ENCODE results near the gene VTI1A.
A peak's percentile ranks its signal among the peaks of the same experiment; 100 is the strongest.

VTI1A gene

DNA sequence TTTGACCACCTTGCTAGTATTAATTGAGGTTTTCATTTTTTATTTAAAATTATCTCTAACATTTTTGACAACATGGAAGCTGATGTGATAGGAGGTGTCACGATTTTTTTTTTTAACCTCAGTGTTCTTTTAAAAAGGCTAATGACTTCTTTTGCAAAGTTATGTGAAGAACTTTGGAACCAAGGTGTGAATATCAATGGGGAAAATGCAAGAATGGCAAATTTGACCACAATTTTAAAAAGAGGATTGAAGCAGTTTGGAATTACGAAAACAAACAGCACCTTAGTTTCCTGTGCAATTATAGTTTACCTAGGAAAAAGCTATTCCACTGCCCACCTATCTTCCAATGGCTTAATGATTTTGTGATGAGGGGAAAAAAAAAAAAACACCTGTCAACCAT lies 232.4 kb downstream of the VTI1A start:
- DNase-seq (ENCODE audit: low spot score) = no peak

DNA sequence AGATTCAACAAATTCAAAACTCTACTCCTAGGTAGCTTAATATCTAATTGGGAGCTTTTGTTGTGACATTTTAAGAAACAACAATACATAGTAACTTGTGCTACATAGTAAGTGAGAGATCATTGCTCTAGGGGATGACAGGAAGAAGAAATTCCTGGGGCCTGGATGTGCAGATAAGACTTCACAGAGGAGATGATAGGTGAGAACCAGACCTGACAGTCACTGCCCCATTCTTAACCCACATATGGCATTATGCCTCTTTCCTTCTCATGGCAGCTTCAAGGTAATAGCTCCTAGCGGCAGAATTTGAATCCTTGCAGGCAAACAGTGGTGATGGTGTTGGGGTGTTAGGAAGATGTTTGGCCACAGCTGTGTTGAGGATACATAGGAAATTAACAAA lies 233.6 kb downstream of the VTI1A start:
- DNase-seq (ENCODE audit: low spot score) = no peak

DNA sequence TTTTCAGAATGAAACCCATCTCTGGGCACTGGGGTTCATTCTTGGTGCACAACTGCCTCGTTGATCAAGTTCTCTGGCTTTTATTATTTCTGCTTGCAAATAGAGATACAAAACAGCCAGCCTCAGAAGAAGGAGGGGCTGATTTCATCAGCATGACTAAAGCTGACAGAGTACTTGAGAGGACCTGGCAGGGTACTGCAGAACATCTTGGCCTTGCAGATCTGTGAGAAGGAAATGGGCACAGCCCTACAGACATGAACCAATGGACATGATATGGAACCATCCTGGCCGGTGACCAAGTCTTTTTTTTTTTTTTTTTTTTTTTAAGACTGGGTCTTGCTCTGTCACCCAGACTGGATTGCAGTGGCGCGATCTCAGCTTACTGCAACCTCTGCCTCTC lies 240.6 kb downstream of the VTI1A start:
- peak; percentile 17 for DNase-seq (ENCODE audit: low spot score)

DNA sequence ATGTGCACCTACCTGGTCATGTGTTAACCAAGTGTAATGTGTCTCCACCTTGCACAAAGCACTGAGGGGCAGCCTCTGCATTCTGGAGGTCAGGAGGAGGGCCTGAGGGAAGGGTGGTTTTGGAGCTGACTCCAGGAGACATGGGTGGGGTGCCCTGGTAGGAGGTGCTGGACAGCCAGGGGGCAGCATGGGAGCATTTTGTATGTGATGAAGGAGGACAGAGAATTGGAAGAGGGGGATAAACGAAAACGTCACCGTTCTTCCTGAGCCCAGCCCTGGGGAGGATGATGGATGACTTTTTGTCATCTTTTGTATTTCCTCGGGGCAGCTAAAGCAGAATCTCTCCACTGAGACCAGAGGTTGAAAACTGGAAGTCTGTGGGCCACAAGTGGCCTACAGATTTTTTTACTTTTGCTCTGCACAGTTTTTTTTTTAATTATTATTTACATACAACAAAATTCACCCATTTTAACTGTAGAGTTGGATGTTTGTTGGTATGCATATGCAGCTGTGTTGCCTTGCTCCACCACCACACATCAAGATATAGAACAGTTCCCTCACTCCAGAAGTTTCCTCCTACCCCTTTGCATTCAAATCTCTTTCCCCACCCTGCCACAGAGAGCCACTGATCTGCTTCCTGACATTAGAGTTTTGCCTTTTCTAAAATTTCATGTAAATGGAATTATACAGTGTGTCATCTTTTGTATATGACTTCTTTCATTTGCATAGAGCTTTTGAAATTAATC lies 242.5 kb downstream of the VTI1A start:
- no peak for DNase-seq (ENCODE audit: low spot score)

DNA sequence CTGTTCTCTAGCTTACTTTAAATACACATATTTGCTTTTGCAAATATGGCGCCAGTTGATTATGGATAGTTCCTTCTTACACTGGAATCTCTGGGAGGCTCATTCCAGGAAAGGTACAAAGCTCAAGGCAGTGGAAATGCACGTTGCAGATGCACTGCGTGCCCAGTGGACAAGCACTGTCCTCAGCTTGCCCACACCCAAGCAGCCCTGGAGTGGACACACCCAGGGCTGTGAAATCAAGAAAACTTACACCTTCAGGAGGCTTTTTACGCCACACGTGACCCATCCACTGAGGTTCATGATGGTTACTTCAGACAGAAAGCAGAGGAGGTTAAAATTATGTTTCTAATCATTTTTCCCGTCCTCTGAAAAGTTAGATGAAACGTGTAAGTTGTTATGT lies 248.5 kb downstream of the VTI1A start:
- no peak for DNase-seq (ENCODE audit: low spot score)

DNA sequence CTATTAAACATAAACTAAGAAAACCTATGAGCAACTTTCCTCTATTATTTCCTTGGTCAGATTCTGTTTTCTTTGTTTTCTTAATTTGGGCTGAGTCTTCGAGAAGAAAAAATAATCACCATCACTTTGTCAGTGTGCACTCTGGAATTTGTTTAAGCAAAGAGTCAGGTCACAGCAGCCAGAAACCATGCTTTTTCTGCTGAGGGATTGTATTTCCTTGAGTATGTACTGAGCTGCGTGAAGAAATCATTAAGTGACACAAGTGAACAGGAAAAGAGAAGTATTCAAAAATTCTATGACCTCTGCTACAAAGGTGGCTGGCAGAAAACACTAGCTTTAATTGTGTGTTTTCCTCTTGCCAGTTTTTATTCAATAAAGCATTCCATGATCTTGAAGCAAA lies 249.6 kb downstream of the VTI1A start:
- DNase-seq (ENCODE audit: low spot score) = no peak

DNA sequence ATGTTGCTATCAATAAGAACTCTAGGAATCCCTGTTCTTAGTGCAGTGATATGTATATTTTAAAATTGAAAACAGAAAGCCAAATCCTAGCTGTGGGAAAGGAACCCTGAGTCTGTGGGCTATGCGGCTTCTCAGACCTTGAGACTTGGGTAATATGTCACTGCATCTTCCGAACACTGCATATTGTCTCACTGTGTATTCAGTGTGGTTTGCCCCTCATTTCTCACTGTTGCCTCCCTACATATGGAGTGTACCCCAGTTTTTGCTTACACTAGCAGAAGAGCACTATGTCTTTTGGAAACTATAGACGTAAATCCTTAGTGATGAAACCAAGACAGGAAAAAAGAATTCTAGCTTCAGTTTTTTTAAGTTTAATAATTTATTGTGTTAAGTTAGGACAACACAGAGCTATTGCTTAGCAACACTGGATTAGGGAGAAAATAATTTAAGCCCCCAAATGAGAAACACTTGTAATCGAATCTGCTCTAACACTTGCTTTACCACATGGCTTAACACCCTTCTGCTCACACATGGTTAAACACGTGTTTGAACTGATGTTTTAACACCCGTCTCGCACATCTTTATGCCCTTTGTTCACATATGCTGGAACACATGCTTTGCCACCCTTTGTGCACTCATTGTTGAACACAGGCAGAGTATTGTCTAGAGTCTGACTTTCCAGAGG lies 251.3 kb downstream of the VTI1A start:
- DNase-seq (ENCODE audit: low spot score) = no peak

DNA sequence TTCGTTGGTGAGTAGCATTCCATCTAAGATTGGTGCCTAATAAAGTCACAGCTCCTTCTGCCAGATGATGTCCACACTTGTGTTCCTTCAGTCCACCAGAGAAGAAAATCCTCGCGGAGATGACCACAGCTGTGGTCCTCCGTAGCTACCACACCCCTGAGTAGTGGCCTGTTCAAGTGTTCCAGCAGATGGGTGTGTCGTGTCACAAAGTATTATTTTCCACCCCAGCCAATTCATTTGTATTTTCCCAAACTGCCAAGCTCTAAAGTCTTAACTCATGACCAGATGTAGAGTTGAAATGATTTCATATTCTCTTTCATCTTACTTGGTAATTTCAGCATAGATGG lies 251.8 kb downstream of the VTI1A start:
- DNase-seq (ENCODE audit: low spot score) = no peak

DNA sequence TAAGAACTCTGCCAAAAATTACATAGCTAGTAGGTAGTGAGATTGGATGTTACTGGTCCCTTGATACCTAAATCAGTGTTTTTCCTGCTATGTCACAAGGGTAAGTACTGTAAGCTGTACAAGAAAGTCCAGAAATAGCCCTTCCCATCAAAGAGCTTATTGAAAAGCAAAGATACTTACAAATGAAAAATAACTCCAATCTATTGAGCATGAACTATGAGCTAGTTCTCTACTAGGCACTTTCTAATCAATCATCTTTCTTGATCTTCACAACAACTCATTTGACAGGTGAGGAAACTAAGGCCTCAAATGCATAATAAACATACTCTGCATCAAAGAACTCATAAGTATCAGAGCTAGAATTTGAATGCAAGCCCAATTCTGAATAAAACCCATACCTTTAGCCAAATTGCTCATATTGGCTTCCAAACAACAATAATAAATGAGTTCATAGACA lies 253.2 kb downstream of the VTI1A start:
- no peak for DNase-seq (ENCODE audit: low spot score)

DNA sequence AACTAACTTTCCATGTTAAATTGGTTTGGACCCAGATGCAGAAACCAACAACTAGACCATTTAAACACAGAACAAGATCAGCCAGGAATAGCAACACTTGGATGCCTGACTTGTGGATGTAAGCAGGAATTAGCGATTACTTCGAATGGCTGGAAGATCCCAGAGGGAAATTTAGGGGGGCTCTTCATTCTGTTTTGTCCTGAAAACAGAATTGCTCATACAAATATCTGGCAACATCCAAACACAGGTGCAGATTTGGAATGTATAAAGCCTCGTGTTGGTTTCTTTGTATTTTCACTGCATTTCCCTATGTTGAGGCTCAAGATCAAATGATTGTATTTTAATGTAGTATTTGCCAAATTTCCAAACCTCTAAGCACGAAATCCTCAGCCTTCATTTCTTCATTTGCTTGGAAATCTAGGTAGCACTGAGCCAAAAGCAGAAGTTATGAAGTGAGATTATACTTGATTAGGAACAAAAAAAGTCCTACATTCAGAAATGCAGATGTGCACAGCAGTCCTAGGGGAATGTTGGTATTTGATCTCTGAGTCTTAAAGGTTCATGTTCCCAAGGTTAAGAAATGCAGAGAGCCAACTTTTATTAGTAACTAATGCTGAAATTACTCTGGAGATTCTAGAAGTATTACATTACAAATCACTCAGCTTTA lies 254.3 kb downstream of the VTI1A start:
- no peak for DNase-seq (ENCODE audit: low spot score)

DNA sequence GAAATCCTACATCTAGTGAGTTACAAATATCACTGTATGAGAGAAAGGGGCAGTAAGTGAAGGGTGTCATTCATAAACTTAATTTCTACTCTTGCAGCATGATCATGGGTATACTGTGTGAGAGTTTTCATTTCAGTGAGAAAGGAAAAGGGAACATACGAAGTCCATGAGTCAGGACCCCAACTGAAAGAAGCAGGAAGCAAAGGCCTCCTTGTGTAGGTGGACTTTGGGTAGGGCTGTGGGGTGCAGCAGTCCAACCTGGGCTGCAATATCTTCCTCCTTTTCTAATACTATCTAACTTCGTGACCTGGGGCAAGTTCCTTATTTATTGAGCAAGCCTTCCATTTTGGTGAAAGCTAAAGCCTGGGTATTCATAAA lies 254.9 kb downstream of the VTI1A start:
- no peak for DNase-seq (ENCODE audit: low spot score)

DNA sequence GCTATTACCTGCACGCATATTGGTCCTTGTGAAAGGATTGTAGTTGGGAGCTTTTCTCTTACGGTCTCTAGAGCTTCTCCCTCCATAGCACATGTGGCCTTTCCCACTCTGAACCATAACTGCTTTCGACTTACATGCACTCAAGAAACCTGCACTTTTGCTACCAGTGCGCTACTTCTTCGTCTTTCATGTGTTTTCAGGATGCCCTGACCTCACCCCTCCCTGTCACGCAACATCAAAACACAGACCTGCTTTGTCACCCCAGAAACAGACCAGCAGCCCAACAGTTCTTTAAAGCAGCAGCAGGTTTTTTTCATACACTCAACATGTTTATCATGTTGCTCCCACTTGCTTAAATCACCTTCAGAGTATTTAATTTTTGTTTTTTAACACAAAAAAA lies 259.6 kb downstream of the VTI1A start:
- DNase-seq (ENCODE audit: low spot score) = no peak

DNA sequence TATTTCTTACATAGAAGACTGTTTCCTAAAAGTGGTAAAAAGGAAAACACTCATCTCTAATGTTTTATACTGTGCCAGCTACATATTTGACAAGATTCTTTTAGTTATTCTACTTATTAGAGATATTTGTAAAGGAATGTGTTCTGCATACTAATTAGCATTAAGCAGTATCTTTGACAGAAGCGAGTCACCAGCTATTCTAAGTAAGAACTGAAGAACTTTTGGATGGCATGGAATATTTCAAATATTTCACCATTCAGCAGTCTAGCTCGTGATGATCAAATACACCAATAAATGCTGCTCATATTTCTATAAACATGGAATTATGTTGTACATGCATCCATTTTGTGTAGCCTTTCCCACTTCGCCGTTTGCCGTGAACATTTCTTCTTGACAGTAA lies 261.4 kb downstream of the VTI1A start:
- DNase-seq (ENCODE audit: low spot score) = no peak

DNA sequence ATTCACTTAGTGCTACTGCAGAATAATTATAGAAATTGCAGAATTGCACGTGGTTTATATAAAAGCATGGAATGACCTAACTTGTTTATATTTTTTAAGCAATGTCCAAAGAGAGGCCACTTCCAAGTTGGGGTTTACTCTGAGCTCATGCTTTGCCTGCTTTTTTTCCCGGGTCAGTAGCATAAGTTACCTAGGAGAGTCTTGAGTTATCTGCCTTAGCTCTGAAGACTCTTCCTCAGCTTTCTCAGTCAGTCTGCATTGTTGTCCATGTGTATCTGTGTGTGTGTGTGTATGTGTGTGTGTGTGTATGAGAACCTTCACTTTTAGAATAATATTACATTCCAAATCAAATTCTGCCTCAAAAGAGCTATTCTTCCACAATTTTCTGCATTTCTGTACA lies 263.5 kb downstream of the VTI1A start:
- DNase-seq (ENCODE audit: low spot score) = no peak

DNA sequence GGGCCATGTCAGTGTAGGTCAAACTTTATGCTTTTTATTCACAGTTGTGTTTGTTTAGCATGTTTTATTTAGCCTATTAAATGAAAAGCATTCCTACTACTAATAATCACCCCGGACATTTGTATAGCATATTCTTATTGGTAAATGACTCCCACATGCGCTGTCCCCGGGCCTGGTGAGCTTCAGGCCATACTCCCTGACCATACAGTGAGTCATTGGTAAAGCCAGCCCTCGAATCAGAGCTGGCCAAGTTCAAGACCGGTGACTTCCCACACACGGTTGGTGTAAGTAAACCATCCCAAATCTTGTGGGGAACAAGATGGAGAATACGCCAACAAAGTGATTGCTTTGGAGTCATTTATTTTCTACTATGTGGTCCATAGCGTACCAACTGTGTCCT lies 264.4 kb downstream of the VTI1A start:
- no peak for DNase-seq (ENCODE audit: low spot score)

DNA sequence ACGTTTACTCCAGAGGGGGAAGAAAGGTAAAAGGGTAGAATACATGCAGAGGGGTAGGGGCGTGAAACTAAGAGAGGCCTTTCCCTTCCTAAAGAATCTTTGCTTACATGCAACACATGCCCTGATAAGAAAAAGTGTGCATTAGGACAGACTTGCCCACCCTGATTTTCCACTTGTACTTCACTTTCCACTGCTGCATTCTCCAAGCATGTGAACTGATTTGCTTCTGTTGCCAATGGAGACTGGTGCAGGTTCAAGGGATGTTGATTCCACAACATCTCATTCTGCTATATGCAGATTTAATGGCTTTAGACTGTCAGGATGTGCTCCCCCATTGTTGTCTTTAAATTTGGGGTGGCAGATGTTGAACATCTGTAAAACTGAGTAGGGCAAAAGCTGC lies 265.5 kb downstream of the VTI1A start:
- no peak for DNase-seq (ENCODE audit: low spot score)

DNA sequence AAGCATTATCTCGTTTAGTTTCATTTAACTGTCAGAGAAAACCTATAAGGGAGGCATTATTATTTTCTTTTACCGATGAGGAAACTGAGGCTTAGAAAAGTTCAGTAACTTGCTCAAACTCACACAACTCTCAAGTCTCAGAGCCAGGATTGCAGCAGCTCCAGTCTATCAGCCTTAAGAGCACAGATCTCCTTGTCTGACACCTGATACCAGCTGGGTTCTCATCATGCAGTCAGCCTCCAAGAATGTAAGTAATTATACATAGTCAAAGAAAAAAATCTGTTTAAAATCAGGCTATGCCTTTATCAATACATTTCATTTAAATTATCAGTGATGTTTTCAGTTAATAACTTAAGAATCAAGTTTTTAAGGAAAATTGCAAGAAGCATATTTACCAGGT lies 266.4 kb downstream of the VTI1A start:
- no peak for DNase-seq (ENCODE audit: low spot score)

DNA sequence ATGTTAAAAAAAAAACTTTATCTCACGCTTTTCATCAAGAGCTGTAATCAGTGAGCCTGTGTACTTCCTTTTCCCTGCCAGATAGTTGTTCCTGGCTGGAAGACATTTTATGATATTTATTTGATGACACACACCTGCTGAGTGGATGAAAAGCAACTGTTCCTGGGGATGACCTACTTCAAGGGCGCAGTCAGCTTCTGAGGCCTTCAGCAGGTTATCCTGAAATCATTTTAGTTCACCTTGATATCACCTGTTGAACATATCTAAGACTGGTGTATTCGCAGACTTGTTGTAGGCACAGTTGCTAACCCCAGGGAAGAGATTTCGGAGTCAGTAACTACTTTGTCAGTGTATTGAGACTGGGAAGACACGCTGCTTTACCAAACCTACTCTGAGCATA lies 268.6 kb downstream of the VTI1A start:
- no peak for DNase-seq (ENCODE audit: low spot score)

DNA sequence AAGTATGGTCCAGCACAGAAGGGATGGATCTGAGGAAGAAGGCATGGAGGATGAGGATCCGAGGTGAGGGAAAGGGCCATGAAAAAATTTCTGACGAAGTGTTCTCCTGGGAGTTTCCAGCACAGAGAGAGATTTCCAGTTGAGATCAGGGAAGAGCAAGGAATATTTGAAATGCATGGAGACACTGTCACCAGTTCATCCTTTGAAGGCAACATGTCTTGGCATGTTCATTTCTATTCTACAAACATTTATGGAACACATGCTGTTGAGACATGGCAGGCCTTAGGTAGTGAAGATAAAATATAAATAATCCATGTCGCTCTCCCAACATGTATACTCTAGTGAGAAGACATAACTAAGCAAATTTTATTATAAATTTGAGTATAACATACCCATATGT lies 269.1 kb downstream of the VTI1A start:
- no peak for DNase-seq (ENCODE audit: low spot score)

DNA sequence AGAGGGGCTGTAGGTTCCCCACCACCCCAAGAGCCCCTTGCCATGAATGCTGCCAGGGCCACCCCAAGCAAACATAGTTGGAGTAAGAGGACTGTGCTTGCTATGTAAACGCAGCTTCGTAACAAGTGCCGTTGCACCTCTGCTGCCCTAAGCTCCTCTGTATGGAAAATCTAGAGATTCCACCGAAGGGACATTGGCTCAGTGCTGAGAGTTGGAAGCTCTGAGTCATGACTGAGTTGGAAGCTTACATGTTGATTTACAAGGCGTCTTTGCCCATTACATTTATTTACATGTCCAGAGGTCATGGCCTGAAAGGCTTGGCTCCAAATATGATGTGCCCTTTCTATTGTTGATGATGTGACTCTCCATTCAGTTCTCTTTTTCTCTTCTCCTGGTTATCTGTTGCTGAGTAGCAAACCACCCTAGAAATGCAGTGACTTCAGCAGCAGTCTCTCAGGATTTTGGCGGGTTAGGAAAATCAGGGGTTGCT lies 270.0 kb downstream of the VTI1A start:
- no peak for DNase-seq (ENCODE audit: low spot score)

DNA sequence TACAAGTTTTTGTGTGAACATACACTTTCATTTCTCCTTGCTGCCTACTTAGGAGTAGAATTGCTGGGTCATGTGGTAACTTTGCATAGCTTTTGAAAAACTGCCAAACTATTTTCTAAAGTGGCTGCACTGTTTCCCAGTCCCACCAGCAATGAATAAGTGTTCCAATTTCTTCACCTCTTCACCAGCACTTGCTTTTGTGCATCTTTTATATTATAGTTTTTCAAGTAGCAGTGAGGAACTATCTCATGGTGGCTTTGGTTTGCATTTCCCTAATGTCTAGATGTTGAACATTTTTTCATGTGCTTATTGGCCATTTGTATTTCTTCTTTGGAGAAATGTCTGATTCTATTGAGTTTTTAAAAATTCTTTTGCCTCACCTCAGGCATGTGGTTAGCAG lies 273.2 kb downstream of the VTI1A start:
- no peak for DNase-seq (ENCODE audit: low spot score)

DNA sequence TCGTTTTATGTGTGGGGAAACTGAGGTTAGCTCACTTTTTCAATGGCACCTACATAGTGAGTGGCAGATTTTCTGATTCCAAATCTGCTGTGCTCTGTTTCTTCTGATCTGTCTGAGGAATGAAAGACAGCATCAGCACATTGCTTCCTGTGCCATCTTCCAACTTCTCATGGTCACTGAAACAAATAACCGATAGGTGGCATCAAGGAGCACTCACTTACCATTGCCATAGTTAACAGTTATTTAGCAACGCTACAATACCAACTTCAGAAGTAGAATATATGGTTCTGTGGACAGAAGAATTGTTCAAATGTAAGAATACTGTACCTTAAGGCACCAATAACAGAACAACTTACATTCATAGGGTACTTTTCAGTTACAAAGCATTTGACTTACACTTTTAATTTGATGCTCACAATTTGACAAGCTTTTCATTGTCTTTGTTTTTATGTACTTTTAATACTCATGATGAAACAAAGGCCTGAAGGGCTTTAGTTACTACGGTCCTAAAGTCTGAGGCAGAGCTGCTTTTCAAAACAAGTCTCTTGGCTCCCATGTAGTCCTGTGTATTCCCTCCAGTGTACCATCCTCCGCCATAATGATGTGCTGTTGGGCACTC lies 274.2 kb downstream of the VTI1A start:
- DNase-seq (ENCODE audit: low spot score) = peak; percentile 62

DNA sequence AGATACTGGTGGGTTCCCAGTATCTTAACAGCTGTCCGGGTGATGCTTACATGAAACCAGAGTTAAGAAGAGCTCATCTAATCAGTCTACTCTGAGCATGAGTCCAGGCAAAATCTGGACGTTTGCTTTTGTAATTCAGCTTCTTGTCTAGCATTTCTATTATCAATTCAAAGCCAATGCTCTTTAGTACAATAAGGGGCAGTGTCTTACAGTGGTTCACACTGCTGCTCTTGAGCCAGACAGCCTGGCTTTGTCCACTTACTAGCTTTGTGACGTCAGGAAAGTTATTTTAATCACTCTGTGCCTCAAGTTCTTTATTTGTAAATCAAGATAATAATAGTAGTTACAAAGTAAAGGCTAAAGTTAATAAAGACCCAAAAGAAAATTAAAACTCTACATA lies 275.7 kb downstream of the VTI1A start:
- no peak for DNase-seq (ENCODE audit: low spot score)

Measured in kidney tubule cell (primary cell).